ENCODE data around the gene SMAGP. TPM values are rescaled to one million over a fixed set of nuclear protein-coding genes. Genes with fewer than 3 reads are reported as not detected.

SMAGP gene
- total and polyA plus RNA-seq, 2 donors (not counting 3 experiments of a cell fraction or from before 2014, with no cell fraction given) = 21.4 to 26.2 TPM

DNA sequence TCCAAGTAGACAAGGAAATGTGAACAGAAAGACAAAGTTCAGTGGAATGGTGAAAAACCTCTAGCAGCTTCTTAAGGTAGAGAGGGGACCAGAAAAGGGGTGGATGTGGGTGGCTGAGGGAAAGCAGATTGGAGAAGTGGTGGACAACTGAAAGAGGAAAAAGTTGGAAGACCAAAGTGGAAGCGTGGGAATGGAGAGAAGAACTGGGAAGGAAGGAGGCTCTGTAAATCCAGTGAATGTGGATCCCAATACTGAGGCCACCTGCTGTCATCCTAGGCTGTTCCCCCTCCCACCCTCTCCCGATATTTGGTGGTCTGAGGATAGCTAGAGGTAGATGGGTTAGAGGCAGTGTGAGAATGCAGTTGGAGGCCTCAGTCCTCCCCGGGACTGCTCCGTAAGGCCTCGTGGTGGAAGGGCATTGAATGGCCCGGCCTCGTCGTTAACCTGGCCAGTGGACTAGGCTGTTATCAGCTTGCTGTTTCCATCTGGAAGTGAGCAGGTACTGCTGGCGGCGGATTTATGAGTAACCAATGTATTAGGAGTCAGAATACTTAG is 51.5 kb downstream of the SMAGP start:
- dilution Hi-C loops (cut with MboI; ENCODE audit: extremely low pct_ligation_motif_present, low sequenced_read_pairs) = no loop called here
- H2AFZ ChIP-seq (ENCODE audit: low read depth, low read length) = peak overlapping the region; percentile 82
- ChIA-PET POLR2A (interaction anchor here (0.6 to 1.6 kb wide), 5 partner anchors 27 to 135 kb away, joined by 3 to 12 read pairs (median 4); partner anchors contain the start of genes CSRNP2 and TFCP2), CTCF (interaction anchor here (1.1 to 2.4 kb wide), 14 partner anchors 10 to 153 kb away, joined by 3 to 27 read pairs (median 5); partner anchors contain the start of genes DAZAP2 and SMAGP)
- no peaks in the 10 kb centered on the region for H3K36me3 ChIP-seq (ENCODE audit: control insufficient read depth in 2 of 2, extremely low read depth in 1 of 2, insufficient read depth in 2 of 2, low read length in 2 of 2)
- H3K4me1 ChIP-seq (ENCODE audit: control insufficient read depth, extremely low read depth, insufficient read depth, low read length) = peaks cover 16% of the 10 kb centered on the region
- peak; percentile 47 for DNase-seq (ENCODE audit: low read depth, low spot score)
- H3K27ac ChIP-seq (ENCODE audit: insufficient read depth, low read depth, low read length) = peak overlapping the region; percentile 70
- H3K9ac ChIP-seq (replicated peaks; ENCODE audit: extremely low read depth, insufficient read depth, low read length) = peak overlapping the region; percentile 85
- intact Hi-C loops (cut with micrococcal nuclease) = loop anchor here (1.0 to 5.0 kb wide), 4 partner anchors 20 to 136 kb away; partner anchors contain the start of genes CSRNP2, DAZAP2 and SMAGP
- no peaks in the 10 kb centered on the region for H3K9me1 ChIP-seq (replicated peaks; ENCODE audit: control insufficient read depth, extremely low read depth, insufficient read depth, low read length)
- no peaks in the 10 kb centered on the region for H3K79me2 ChIP-seq (ENCODE audit: control insufficient read depth, insufficient read depth, low read length)
- H3K4me2 ChIP-seq (ENCODE audit: insufficient read depth, low read length) = peak overlapping the region; percentile 84
- H3K4me3 ChIP-seq (replicated peaks in 1 of 3; ENCODE audit: insufficient read depth in 1 of 3, low read depth in 1 of 3, low read length in 3 of 3) = peak overlapping the region; percentile 64 to 89 (median 69)
- BruUV-seq (replicated peaks) = no TSS peak
- no peaks in the 10 kb centered on the region for H3K27me3 ChIP-seq (ENCODE audit: control insufficient read depth in 2 of 2, insufficient read depth in 2 of 2, low read length in 2 of 2)
- H3K9me3 ChIP-seq (replicated peaks; ENCODE audit: control insufficient read depth, insufficient read depth, low read length) = no peaks in the 10 kb centered on the region
- H4K20me1 ChIP-seq (replicated peaks; ENCODE audit: control insufficient read depth, extremely low read depth, insufficient read depth, low read length) = no peaks in the 10 kb centered on the region
- FAIRE-seq = no peak
- TF ChIP-seq, protein P1, sequence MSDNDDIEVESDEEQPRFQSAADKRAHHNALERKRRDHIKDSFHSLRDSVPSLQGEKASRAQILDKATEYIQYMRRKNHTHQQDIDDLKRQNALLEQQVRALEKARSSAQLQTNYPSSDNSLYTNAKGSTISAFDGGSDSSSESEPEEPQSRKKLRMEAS (IDR thresholded peaks at IDR 0.05; ENCODE audit: insufficient read depth, insufficient read length) = no peak
- no peak for TF ChIP-seq FOS (IDR thresholded peaks at IDR 0.05; ENCODE audit: borderline replicate concordance, insufficient read depth, low read length)
- no peak for TF ChIP-seq JUN (IDR thresholded peaks at IDR 0.05; ENCODE audit: borderline replicate concordance, insufficient read depth, insufficient read length, low read depth)
- TF ChIP-seq, protein P2, sequence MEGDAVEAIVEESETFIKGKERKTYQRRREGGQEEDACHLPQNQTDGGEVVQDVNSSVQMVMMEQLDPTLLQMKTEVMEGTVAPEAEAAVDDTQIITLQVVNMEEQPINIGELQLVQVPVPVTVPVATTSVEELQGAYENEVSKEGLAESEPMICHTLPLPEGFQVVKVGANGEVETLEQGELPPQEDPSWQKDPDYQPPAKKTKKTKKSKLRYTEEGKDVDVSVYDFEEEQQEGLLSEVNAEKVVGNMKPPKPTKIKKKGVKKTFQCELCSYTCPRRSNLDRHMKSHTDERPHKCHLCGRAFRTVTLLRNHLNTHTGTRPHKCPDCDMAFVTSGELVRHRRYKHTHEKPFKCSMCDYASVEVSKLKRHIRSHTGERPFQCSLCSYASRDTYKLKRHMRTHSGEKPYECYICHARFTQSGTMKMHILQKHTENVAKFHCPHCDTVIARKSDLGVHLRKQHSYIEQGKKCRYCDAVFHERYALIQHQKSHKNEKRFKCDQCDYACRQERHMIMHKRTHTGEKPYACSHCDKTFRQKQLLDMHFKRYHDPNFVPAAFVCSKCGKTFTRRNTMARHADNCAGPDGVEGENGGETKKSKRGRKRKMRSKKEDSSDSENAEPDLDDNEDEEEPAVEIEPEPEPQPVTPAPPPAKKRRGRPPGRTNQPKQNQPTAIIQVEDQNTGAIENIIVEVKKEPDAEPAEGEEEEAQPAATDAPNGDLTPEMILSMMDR (IDR thresholded peaks at IDR 0.05; ENCODE audit: extremely low read depth in 1 of 2, insufficient read depth in 1 of 2, low read depth in 1 of 2, low read length in 2 of 2) = no peak
- TF ChIP-seq POLR2AphosphoS5 (IDR thresholded peaks at IDR 0.05; ENCODE audit: insufficient read depth, low read depth, low read length) = no peak
